ENCODE measurements around the gene RPUSD4.

The RPUSD4 gene

DNA sequence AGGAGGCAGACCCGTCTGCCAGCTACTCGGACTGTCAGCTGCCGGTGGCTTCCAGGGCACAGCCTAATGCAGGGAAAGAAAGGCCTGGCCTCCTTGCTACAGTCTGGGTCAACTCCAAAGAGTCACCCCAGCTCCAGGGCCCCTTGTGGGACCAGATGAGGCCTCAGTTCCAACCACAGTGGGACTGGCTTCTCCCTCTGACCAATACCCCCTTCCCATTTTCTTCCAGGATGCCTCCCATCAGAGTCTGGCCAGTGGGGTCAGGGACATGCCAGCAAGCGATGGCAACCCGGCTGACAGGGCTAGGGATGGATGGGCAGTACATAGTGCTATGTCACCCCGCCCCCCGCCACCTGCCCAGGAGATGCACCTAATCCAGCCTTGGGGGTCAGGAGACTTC, 36.6 kb downstream of the RPUSD4 start:
- no peak for DNase-seq (ENCODE audit: low spot score)
- in situ Hi-C loops (cut with MboI; ENCODE audit: low sequenced_read_pairs, unreplicated experiment) = no loop called here
- no peak for TF ChIP-seq CTCF (IDR thresholded peaks at IDR 0.05; ENCODE audit: borderline replicate concordance, control extremely low read depth, extremely low read depth, insufficient read depth, missing control alignments)

DNA sequence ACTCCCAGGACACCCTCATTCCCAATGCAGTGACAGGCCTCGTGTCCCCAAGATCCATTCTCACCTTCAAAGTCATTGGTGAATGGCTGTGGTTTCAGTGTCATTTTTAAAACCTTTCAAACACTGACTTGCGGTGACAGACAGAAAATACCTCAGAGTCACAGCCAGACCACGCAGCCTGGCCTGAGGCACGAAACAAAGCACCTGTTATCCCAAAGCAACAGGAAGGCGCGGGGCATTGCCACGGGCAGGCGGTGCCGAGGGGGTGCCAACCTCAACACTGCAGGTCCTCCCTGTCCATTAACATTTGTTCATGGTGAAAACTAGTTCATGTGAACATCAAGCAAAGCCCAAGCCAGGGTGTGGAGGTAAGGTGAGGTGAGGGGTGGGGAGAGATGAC, 38.2 kb downstream of the RPUSD4 start:
- in situ Hi-C loops (cut with MboI; ENCODE audit: low sequenced_read_pairs, unreplicated experiment) = no loop called here
- no peak for TF ChIP-seq CTCF (IDR thresholded peaks at IDR 0.05; ENCODE audit: borderline replicate concordance, control extremely low read depth, extremely low read depth, insufficient read depth, missing control alignments)
- no peak for DNase-seq (ENCODE audit: low spot score)

DNA sequence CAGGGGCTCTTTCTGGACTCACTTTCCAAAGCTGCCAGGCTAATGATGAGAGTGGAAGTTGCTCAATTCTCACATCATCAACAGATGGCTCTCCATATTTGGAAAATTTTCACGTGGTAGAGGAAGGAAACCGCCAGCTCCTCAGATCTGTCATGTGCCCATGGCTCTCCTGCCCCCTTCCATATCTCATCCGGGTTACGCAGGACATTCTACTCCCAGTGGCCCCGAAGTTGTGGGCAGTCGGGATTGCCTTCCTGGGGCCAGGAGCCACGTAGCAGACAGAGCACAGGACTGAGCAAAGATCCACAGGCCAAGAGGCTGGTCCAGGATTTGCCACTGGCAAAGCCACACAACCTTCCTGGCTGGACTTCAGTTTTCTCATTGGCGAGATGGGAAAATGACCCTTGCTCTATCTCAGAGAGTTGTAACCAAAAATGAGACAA, 38.8 kb downstream of the RPUSD4 start:
- TF ChIP-seq CTCF (IDR thresholded peaks at IDR 0.05; ENCODE audit: borderline replicate concordance, control extremely low read depth, extremely low read depth, insufficient read depth, missing control alignments) = no peak
- DNase-seq (ENCODE audit: low spot score) = no peak
- in situ Hi-C loops (cut with MboI; ENCODE audit: low sequenced_read_pairs, unreplicated experiment) = no loop called here

DNA sequence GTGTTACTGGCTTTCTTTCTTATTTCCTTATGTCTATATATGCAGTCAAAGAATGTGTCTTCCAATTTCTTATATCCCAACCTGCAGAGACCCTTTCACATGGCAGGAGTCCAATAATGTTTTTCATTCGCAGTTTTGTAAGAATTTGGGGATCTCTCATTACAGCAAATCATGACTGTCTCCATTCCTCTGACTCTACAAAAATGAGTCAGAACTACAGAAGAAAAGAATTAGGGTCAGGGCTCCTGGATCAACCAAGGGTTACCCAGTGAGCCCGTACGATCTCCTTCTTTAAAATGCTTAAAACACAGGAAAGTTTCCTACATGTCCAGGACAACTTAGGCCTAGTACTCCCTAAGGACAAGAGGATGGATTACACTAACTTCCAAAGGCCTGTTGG, 42.2 kb downstream of the RPUSD4 start:
- in situ Hi-C loops (cut with MboI; ENCODE audit: low sequenced_read_pairs, unreplicated experiment) = no loop called here
- no peak for TF ChIP-seq CTCF (IDR thresholded peaks at IDR 0.05; ENCODE audit: borderline replicate concordance, control extremely low read depth, extremely low read depth, insufficient read depth, missing control alignments)
- no peak for DNase-seq (ENCODE audit: low spot score)

DNA sequence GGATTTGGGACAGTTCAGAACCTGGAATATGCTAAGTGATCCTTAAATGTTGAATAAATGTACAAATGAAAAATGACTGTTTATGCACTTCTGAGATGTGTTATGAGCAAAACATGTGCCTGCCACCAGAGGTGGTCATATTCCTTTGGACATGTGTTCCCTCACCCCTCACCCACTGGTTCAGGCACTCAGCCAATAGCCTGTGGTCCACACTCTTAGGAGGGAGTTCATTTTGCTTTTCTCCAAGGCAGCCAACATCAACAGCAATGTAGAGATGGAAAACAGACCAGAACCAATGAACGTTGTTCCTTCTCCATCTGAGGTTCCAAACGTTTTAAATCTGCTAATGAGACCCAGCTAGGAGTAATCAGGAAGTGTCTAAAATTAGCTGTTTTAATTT, 44.0 kb downstream of the RPUSD4 start:
- no peak for TF ChIP-seq CTCF (IDR thresholded peaks at IDR 0.05; ENCODE audit: borderline replicate concordance, control extremely low read depth, extremely low read depth, insufficient read depth, missing control alignments)
- DNase-seq (ENCODE audit: low spot score) = no peak
- in situ Hi-C loops (cut with MboI; ENCODE audit: low sequenced_read_pairs, unreplicated experiment) = no loop called here

- TF ChIP-seq CTCF (IDR thresholded peaks at IDR 0.05; ENCODE audit: borderline replicate concordance, control extremely low read depth, extremely low read depth, insufficient read depth, missing control alignments) = no peak
- no peak for DNase-seq (ENCODE audit: low spot score)
- in situ Hi-C loops (cut with MboI; ENCODE audit: low sequenced_read_pairs, unreplicated experiment) = no loop called here
These were observed 45.0 kb downstream of the RPUSD4 start for GRCh38 chr11:126166413-126166812.

- DNase-seq (ENCODE audit: low spot score) = no peak
- in situ Hi-C loops (cut with MboI; ENCODE audit: low sequenced_read_pairs, unreplicated experiment) = no loop called here
- TF ChIP-seq CTCF (IDR thresholded peaks at IDR 0.05; ENCODE audit: borderline replicate concordance, control extremely low read depth, extremely low read depth, insufficient read depth, missing control alignments) = no peak
These were observed 45.7 kb downstream of the RPUSD4 start for GRCh38 chr11:126165757-126166156.

Measured in GM13976 (cell line).